ENCODE measurements around the gene MAML1. TPM values are rescaled to one million over a fixed set of nuclear protein-coding genes. Genes with fewer than 3 reads are reported as not detected.

Gene MAML1
- total RNA-seq, 8 experiments from 2014 or later: 7.7 to 37.5 (median 13.2) TPM

DNA sequence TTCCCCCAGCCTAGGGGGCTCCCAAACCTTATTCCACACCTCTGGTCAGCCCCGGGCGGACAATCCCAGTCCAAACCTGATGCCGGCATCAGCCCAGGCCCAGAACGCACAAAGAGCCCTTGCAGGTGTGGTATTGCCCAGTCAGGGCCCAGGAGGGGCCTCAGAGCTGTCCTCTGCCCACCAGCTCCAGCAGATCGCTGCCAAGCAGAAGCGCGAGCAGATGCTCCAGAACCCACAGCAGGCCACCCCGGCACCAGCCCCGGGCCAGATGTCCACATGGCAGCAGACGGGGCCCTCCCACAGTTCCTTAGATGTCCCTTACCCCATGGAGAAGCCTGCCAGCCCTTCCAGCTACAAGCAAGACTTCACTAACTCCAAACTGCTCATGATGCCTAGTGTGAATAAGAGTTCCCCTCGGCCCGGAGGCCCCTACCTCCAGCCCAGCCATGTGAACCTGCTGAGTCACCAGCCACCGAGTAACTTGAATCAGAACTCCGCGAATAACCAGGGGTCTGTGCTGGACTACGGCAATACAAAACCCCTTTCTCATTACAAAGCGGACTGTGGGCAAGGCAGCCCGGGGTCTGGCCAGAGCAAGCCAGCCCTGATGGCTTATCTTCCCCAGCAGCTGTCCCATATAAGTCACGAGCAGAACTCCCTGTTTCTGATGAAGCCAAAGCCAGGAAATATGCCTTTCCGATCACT, 33.6 kb downstream of the MAML1 start:
- in situ Hi-C loops (cut with MboI; ENCODE audit: low pct_unique_long_range_greater_than_20kb in 2 of 9, low sequenced_read_pairs in 9 of 9, unreplicated experiment in 9 of 9): no loop called here
- Histone ChIP-seq H3K4me1 (replicated peaks in 1 of 2) (peaks cover 25% of the 10 kb centered on the region in 2 donors), H3K4me3 (no peak overlapping the region), H3K27ac (no peak overlapping the region)
- peak in 5 of 8 experiments; percentile 26 to 50 (median 46) for ATAC-seq (replicated peaks in 6 of 8)
- 47 to 100% (median 86%) methylated on average over 1 to 10 of the region's 20 CpGs; no CpG with 5 or more reads in 4 of the 10 experiments for WGBS, 10 experiments

DNA sequence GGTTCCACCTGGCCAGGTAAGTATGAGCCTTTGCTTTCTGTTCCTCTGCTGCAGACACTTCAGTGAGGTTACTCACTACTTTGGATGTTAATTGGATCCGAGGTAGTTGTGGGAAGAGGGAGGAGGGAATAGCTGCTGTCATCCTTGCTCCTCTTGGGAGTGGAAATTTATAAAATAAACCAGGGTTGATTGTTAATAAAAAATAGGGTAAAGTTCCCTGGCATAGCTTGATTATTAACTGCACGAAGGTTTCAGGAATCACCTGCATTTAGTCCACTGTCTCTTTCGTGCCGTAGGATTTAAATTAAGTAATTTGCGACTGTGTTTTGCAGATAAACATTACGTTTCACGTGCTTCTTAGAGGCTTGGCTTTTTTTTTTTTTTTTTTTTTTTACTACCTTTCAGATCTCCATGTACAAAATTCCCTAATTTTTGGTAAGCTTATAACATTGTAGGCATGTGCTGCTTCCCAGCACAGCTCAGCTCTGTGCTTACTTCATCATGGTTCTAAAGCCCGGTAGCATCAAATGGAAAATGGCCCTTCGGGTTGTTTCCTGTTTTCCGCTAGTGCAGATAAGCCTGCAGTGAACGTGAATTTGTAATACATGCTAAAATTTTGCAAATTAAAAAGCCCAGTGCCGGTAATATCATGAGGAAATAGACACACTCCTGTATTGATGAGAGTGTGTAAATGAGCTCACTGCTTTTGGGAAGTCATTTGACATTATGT, 34.3 kb downstream of the MAML1 start:
- H3K27ac ChIP-seq: no peak overlapping the region
- in situ Hi-C loops (cut with MboI; ENCODE audit: low pct_unique_long_range_greater_than_20kb in 2 of 9, low sequenced_read_pairs in 9 of 9, unreplicated experiment in 9 of 9): no loop called here
- ATAC-seq (replicated peaks in 6 of 8): no peak
- H3K4me1 ChIP-seq (replicated peaks in 1 of 2): peaks cover 18 to 20% of the 10 kb centered on the region in 2 donors
- no peak overlapping the region for H3K4me3 ChIP-seq
- 53 to 93% (median 76%) methylated on average over 4 to 12 of the region's 12 CpGs for WGBS, 10 experiments

DNA sequence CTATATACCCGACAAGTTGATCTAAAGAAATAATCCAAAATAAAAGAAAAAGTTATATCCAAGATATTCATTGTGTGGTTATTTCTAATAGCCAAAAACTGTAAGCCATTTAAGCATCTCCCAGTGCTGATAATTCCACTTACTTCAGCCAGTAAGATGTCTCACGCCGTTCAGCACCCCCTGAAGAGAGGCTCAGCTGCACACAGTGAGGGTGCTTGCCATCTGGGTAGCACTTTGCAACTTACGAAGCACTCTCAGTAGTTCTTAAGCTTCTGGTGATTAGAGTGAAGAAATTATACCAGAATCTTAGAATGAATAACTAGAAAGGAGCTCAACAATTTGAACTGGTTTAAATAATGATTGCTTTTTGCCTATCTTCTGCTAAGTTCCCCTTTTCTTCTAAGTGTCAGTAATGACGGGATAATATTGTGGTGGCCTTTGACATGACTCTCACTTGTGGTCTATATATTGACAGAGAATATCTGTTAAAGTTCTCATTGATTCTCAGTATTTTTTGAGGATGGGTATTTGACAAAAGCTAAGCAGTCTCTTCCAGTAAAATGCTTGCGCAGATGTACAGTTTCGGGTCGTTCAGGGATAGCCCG, 35.0 kb downstream of the MAML1 start:
- in situ Hi-C loops (cut with MboI; ENCODE audit: low pct_unique_long_range_greater_than_20kb in 2 of 9, low sequenced_read_pairs in 9 of 9, unreplicated experiment in 9 of 9): no loop called here
- H3K4me1 ChIP-seq (replicated peaks in 1 of 2): peaks cover 11 to 13% of the 10 kb centered on the region in 2 donors
- no peak overlapping the region for H3K4me3 ChIP-seq
- no peak overlapping the region for H3K27ac ChIP-seq
- ATAC-seq (replicated peaks in 6 of 8): no peak
- WGBS, 10 experiments: 82 to 100% (median 91%) methylated on average over 1 to 9 of the region's 9 CpGs; no CpG with 5 or more reads in 1 of the 10 experiments

DNA sequence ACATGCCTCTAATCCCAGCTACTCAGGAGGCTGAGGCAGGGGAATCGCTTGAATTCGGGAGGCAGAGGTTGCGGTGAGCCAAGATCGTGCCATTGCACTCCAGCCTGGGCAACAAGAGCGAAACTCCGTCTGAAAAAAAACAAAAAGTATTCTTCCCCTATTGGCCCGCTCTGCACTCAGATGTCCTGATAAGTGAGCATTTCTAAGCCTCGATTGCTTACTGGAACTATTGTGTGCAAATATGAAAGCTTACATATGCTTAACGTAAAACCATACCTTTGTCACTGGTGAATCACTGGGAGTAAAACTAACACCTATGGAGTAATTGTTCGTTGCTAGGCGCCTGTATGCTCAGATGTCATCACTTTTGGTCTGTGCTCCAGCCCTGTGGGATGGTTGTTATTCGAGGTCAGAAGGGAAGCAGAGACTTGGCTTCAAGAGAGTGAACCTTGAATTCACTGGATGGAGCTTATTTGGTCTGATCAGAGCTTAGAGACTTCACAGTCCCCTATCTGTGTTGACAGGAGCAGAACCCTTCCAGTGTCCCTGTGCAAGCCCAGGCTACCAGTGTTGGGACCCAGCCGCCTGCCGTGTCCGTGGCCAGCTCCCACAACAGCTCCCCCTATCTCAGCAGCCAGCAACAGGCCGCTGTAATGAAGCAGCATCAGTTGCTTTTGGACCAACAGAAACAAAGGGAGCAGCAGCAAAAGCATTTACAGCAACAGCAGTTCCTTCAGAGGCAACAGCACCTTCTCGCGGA, 35.9 kb downstream of the MAML1 start:
- 80 to 96% (median 89%) methylated on average over 1 to 12 of the region's 18 CpGs; no CpG with 5 or more reads in 2 of the 10 experiments for WGBS, 10 experiments
- Histone ChIP-seq H3K4me1 (replicated peaks in 1 of 2) (peaks cover 3 to 8% of the 10 kb centered on the region in 2 donors), H3K4me3 (no peak overlapping the region), H3K27ac (no peak overlapping the region)
- in situ Hi-C loops (cut with MboI; ENCODE audit: low pct_unique_long_range_greater_than_20kb in 2 of 9, low sequenced_read_pairs in 9 of 9, unreplicated experiment in 9 of 9): no loop called here
- peak in 2 of 8 experiments; percentile 18 to 40 for ATAC-seq (replicated peaks in 6 of 8)

DNA sequence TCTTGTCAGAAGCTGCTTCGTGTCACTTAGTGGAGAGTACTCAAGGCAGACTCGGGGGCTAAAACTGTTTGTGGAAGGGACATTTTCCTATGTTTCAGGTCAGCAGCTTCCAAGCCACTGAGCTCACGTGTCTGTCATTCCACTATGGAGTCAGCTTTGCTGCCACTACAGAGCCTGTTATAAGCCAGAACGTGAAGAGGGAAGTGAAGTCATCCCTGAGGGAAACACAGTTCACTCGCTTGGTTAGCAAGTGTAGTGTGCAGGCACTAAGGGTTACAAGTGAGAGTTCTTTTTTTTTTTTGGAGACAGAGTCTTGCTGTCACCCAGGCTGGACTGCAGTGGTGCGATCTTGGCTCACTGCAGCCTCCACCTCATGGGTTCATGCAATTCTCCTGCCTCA, 36.6 kb downstream of the MAML1 start:
- no peak for ATAC-seq (replicated peaks in 6 of 8)
- Histone ChIP-seq H3K4me3 (no peak overlapping the region), H3K27ac (no peak overlapping the region), H3K4me1 (replicated peaks in 1 of 2) (peaks cover 0 to 3% of the 10 kb centered on the region in 2 donors)
- in situ Hi-C loops (cut with MboI; ENCODE audit: low pct_unique_long_range_greater_than_20kb in 2 of 9, low sequenced_read_pairs in 9 of 9, unreplicated experiment in 9 of 9): no loop called here
- 80 to 100% (median 100%) methylated on average over 1 to 6 of the region's 6 CpGs; no CpG with 5 or more reads in 3 of the 10 experiments for WGBS, 10 experiments

DNA sequence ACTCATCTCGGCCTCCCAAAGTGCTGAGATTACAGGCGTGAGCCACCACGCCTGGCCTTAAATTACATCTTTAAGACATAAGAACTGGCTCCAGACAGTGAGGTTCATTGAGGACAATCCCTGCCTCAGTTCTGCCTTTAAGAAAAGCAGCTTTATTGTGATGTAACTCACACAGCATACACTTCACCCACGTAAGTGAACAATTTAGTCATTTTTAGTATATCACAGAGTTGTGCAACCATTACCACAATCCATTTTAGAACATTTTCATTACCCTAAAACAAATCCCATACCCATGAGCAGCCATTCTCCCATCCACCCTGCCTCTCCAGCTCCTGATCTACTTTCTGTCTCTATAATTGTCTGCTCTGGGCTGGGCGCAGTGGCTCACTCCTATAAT, 37.2 kb downstream of the MAML1 start:
- Histone ChIP-seq H3K27ac (no peak overlapping the region), H3K4me1 (replicated peaks in 1 of 2) (peaks cover 0 to 3% of the 10 kb centered on the region in 2 donors), H3K4me3 (no peak overlapping the region)
- WGBS, 10 experiments: 83 to 100% (median 91%) methylated on average over 1 to 5 of the region's 5 CpGs; no CpG with 5 or more reads in 4 of the 10 experiments
- in situ Hi-C loops (cut with MboI; ENCODE audit: low pct_unique_long_range_greater_than_20kb in 2 of 9, low sequenced_read_pairs in 9 of 9, unreplicated experiment in 9 of 9): no loop called here
- ATAC-seq (replicated peaks in 6 of 8): no peak

DNA sequence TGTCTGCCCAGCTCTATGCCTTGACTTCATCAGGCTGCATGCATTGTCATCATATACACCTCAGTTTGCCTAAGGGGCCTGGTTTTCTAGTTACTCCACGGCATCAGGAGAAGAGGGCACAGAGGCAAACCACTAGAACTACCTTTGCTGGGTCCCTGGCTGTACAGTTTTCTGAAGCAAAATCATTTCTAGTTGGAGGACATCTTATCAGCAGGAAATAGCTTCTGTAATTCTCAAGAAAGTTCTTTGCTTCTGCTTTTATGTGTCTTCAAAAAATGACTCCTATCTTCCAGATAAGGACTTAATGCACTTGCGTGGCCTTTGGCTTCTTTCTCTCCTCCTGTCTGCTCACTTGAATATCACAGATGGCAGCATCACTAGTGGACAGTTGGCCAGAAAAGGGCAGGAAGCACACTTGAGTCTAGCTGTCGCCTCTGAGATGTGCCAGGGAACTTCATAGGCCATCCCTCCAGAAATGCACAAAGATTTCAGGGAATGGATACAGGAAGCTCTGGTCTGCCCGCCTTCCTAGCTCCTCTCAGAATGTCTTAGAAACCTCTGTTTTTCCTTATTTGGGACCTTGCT, 38.8 kb downstream of the MAML1 start:
- 82 to 100% (median 96%) methylated on average over 1 to 2 of the region's 4 CpGs; no CpG with 5 or more reads in 2 of the 10 experiments for WGBS, 10 experiments

DNA sequence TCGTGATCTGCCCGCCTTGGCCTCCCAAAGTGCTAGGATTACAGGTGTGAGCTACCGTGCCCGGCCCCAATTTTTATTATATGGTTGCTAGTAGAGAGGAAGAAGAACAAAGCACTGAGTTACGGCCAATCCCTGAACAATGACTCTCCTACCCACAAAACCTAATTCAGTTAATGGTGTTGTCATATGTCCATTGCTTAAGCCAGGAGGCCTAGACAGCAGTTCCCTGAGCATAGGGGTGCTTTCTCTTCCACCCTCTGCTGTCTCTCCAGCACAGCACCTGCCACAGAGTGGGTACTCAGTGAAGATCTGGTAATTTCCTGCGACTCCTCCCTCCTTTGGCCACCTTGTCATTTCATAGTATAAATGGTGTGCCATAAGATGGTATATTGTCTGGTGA, 39.7 kb downstream of the MAML1 start:
- in situ Hi-C loops (cut with MboI; ENCODE audit: low pct_unique_long_range_greater_than_20kb in 2 of 9, low sequenced_read_pairs in 9 of 9, unreplicated experiment in 9 of 9): no loop called here

More for the DNA sequence above, 38.8 kb downstream of the MAML1 start:
- no peaks in the 10 kb centered on the region for H3K4me1 ChIP-seq (replicated peaks in 1 of 2)
- ATAC-seq (replicated peaks in 6 of 8): no peak
- in situ Hi-C loops (cut with MboI; ENCODE audit: low pct_unique_long_range_greater_than_20kb in 2 of 9, low sequenced_read_pairs in 9 of 9, unreplicated experiment in 9 of 9): no loop called here
- H3K27ac ChIP-seq: no peak overlapping the region
- H3K4me3 ChIP-seq: no peak overlapping the region

DNA sequence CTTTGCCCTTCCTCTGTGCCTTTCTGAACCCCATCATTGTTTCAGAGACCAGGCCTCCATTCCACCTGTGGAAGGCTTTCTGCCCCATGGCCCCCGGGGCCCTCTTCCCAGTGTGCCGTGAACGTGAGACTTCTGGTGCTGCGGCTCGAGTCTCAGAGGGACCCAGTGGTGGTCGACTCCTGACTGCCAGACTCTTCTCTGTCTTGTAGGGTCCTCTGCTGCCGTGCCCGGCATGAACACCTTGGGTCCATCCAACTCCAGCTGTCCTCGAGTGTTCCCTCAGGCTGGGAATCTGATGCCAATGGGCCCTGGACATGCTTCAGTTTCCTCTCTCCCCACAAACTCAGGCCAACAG, 41.0 kb downstream of the MAML1 start:
- Histone ChIP-seq H3K4me1 (replicated peaks in 1 of 2) (no peaks in the 10 kb centered on the region), H3K4me3 (no peak overlapping the region), H3K27ac (no peak overlapping the region)
- WGBS, 10 experiments: 90 to 100% (median 94%) methylated on average over 1 to 9 of the region's 9 CpGs; no CpG with 5 or more reads in 6 of the 10 experiments
- in situ Hi-C loops (cut with MboI; ENCODE audit: low pct_unique_long_range_greater_than_20kb in 2 of 9, low sequenced_read_pairs in 9 of 9, unreplicated experiment in 9 of 9): no loop called here
- ATAC-seq (replicated peaks in 6 of 8): no peak

More for the DNA sequence above, 39.7 kb downstream of the MAML1 start:
- WGBS, 10 experiments: 79 to 100% (median 95%) methylated on average over 1 to 6 of the region's 6 CpGs; no CpG with 5 or more reads in 3 of the 10 experiments
- no peak for ATAC-seq (replicated peaks in 6 of 8)
- Histone ChIP-seq H3K27ac (no peak overlapping the region), H3K4me3 (no peak overlapping the region), H3K4me1 (replicated peaks in 1 of 2) (no peaks in the 10 kb centered on the region)

DNA sequence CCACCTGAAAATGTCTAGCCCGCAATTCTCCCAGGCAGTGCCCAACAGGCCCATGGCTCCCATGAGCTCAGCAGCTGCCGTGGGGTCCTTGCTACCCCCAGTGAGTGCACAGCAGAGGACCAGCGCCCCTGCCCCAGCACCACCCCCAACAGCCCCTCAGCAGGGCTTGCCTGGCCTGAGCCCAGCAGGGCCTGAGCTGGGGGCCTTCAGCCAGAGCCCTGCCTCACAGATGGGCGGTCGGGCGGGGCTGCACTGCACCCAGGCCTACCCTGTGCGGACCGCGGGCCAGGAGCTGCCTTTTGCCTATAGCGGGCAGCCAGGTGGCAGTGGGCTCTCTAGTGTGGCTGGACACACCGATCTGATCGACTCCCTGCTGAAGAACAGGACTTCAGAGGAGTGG, 41.8 kb downstream of the MAML1 start:
- in situ Hi-C loops (cut with MboI; ENCODE audit: low pct_unique_long_range_greater_than_20kb in 2 of 9, low sequenced_read_pairs in 9 of 9, unreplicated experiment in 9 of 9): no loop called here

DNA sequence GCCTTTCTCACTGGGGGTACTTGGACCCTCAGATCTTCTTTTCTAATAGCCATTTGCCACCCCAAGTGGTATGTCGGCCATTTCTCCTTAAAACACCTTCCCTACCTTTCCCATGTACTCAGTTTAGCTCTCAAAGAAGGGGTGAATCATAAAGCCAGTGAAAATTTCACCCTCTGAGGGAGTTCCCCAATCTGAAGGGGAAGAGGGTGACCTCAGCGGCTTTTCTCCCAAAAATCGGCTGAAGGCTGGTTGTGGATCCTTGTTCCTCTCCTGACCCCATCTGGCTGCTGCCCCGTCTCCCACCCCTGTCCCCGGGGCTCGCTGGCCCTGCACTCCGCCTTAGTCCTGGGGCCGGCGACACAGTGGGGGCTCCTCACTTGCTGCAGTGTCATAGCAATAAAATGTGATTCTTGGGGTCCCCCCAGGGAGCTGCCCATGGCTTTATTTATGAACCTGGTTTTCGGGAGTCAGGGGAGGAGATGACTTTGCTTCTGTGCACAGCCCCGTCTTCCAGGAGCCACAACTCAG, 43.9 kb downstream of the MAML1 start:
- Histone ChIP-seq H3K4me3 (no peak overlapping the region), H3K4me1 (replicated peaks in 1 of 2) (no peaks in the 10 kb centered on the region), H3K27ac (no peak overlapping the region)
- ATAC-seq (replicated peaks in 6 of 8): no peak
- in situ Hi-C loops (cut with MboI; ENCODE audit: low pct_unique_long_range_greater_than_20kb in 2 of 9, low sequenced_read_pairs in 9 of 9, unreplicated experiment in 9 of 9): no loop called here
- WGBS, 10 experiments: 76 to 100% (median 100%) methylated on average over 1 to 7 of the region's 11 CpGs; no CpG with 5 or more reads in 2 of the 10 experiments

More for the DNA sequence above, 41.8 kb downstream of the MAML1 start:
- no peak overlapping the region for H3K27ac ChIP-seq
- no peak overlapping the region for H3K4me3 ChIP-seq
- WGBS, 10 experiments: 79% methylated on average over 2 of the region's 12 CpGs; no CpG with 5 or more reads in 9 of the 10 experiments
- no peaks in the 10 kb centered on the region for H3K4me1 ChIP-seq (replicated peaks in 1 of 2)
- ATAC-seq (replicated peaks in 6 of 8): no peak

DNA sequence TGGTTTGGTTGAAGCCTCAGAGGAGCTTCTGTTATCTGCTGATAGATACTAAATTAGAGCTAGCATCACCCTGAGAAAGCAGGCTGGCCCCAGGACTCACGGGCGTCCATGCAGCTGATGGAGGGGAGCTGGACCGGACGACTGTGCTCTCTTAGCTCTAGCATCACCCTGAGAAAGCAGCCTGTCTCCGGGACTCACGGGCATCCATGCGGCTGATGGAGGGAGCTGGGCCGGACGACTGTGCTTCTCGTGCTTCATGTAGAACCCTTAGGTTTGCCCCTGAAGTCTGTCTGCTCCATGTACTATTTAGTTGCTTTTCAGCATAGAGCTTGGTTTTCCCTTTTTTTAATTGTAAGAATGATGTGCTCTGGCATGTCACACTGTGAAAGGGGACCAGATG, 44.8 kb downstream of the MAML1 start:
- in situ Hi-C loops (cut with MboI; ENCODE audit: low pct_unique_long_range_greater_than_20kb in 2 of 9, low sequenced_read_pairs in 9 of 9, unreplicated experiment in 9 of 9): no loop called here
- no peak overlapping the region for H3K27ac ChIP-seq
- 50 to 100% (median 90%) methylated on average over 2 to 4 of the region's 10 CpGs; no CpG with 5 or more reads in 5 of the 10 experiments for WGBS, 10 experiments
- H3K4me1 ChIP-seq (replicated peaks in 1 of 2): no peaks in the 10 kb centered on the region
- H3K4me3 ChIP-seq: no peak overlapping the region
- no peak for ATAC-seq (replicated peaks in 6 of 8)
